CD4-positive, alpha-beta T cell treated with Interleukin-4 for 4 hours (primary cell): ENCODE results near the gene VOPP1.
"Not testable (repeated sequence)": the region's sequence is repeated elsewhere in the genome, so short reads cannot be mapped to it uniquely, and the experiment has no call there.

Source experiments
- DNase-seq: peaks from one replicate; pipeline ENCODE4 v3.0.0-alpha.2; 2020

The VOPP1 gene, protein sequence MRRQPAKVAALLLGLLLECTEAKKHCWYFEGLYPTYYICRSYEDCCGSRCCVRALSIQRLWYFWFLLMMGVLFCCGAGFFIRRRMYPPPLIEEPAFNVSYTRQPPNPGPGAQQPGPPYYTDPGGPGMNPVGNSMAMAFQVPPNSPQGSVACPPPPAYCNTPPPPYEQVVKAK

GRCh38 chr7:55572378-55573233, at the start of gene VOPP1:
Gene VOPP1, minus strand, starts transcription at chr7:55572502. Its CDS starts 178 bp downstream, at chr7:55572324.
- DNase-seq: peak; percentile 44

DNA sequence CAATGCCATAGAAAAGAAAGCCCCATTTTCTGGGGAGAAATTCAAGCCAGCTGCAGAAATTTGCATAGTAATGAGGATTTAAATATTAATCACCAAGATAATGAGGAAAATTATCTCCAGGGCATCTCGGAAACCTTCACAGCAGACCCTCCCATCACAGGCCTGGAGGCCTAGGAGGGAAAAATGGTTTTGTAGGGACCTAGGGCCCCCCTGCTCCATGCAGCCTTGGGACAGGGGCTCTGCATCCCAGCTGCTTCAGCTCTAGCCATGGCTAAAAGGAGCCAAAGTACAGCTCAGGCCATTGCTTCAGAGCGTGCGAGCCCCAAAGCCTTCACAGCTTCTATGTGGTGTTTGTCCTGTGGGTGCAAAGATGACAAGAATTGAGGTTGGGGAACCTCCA, 46.6 kb upstream of the VOPP1 start:
- no peak for DNase-seq

- DNase-seq: not testable (repeated sequence)
Observed at GRCh38 chr7:55614365-55615064, 42.2 kb upstream of the VOPP1 start.

DNA sequence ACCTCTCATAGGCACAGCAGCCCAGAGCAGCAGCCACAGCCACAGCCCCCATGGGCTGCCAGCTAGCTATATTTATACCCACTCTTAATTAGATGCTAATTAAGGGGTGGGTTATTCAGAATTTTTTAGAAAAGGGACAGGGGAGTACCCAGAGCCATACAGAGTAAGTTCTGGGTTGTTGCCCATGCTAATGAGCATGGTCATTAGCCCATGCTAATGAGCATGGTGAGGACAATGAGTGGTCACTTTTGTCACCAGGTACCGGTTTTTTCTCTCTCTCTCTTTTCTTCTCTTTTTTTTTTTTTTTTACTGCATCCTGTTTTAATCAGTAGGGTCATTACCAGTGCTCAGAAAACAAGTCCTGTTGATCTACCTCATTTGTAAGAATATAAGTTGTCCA, 37.4 kb upstream of the VOPP1 start:
- not testable (repeated sequence) for DNase-seq

GRCh38 chr7:55605661-55606060, 33.4 kb upstream of the VOPP1 start:
- not testable (repeated sequence) for DNase-seq

DNA sequence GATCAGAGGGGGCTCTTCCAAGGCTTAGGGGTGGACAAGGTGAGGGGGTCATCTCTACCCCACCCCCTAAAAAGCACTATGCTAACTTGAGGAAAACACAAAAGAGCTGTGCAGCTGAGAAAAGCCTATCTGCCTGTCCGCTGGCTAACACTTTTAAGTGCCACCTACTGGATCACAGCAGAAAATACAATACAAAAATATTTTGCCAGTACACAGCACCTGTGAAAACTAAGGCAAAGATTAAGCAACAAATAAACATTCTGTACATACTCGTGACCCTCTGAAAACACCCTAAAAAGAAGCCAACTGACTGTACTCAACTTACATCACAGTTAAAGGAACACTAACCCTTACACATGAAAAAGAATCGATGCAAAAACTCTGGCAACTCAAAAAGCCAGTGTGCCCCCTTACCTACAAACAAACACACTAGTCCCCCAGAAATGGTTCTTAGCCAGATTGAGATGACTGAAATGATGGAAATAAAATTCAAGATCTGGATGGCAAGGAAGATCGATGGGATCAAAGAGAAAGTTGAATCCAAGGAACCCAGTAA, 25.7 kb upstream of the VOPP1 start:
- peak; percentile 36 for DNase-seq

- not testable (repeated sequence) for DNase-seq
Observed at GRCh38 chr7:55597214-55597739, 25.0 kb upstream of the VOPP1 start.

DNA sequence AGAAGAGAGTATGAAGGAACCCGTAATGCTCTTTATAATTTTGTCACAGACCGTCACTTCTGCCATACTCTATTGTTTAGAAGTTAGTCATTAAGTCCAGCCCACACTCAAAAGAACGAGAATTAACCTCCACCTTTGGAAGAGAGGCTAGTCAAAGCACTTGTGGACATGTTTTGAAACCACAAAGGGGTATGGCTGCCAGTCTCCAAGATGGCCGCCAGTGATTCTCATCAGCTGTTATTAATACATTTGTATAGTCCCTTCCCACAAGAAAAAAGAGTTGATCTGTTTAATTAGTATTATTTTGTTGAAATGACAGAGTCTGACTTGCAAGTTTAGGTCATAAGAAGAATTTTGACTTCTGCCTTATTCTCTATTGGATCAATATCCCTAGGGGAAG, 23.2 kb upstream of the VOPP1 start:
- no peak for DNase-seq

- no peak for DNase-seq
Observed at GRCh38 chr7:55594870-55595269, 22.6 kb upstream of the VOPP1 start.

- DNase-seq: no peak
Observed at GRCh38 chr7:55594414-55594813, 22.1 kb upstream of the VOPP1 start.

- DNase-seq: peak; percentile 63
Observed at GRCh38 chr7:55593515-55594318, 21.4 kb upstream of the VOPP1 start.

GRCh38 chr7:55593172-55593514, 20.8 kb upstream of the VOPP1 start:
- DNase-seq: no peak

- DNase-seq: no peak
Observed at GRCh38 chr7:55592492-55592891, 20.2 kb upstream of the VOPP1 start.

DNA sequence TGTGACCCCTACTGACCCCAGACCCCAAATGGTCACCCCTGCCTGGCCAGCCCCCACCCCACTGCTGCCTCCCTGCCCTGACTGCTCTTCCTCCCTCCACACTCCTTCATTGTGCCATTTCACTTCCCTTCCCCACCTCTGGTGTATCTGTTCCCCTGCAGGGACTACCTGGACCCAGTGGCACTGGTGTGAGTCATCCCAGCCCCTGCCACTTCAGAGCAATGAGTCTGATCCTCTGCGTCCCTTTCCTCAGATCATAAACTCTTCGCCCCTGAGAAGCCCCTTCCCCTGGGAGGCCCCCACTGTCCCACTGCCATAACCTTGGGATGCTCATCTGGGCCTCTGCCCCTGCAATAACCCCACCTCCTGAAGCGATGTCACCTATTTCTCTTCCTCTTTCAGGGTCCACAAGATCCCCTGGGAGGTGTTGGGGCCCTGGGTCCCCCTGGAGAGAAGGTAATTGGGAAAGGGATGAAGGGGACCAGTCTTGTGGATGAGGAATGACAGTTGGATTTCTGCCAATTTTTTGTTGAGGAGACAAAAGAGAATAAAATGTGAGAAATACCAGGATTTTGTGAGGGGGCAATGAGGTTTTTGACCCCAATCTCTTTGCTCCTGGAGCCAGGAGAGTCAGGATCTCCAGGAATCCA, 19.1 kb upstream of the VOPP1 start:
- no peak for DNase-seq

DNA sequence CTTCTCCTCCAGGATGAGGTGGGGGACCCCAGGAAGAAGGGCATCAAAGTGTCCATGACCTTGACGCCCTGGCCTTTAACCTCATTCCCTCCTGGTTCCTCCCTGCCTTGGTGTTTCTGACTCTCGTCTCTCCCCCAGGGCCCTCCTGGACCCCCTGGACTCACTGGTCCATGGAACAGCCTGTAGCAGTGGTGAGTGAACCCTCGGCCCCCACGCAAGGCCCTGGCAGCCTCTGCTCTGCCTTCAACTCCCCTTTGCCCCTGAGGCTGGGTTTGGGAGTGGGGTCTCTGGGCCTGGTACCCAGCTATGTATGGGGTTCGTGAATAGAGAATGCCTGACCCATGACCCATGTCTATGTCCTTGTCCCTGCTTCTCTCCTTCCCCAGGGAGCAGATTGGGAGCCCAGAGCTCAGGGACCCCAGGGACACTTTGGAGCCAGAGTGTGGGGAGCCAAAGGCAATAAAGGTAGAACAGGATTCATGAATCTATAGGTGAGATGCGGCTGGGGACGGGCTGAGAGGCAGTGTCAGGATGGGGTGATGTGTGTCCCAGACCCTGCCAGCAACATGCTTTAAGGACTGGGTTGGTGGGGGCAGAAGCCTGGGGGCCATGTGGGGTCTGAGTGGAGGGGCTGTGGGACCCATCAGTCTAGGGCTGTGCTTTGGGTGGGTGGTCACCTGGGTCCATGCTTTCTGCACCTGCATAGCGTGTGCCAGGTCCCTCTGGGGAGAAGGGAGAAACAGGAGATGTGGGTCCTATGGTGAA, 18.4 kb upstream of the VOPP1 start:
- DNase-seq: no peak

- DNase-seq: no peak
Observed at GRCh38 chr7:55589905-55590304, 17.6 kb upstream of the VOPP1 start.

DNA sequence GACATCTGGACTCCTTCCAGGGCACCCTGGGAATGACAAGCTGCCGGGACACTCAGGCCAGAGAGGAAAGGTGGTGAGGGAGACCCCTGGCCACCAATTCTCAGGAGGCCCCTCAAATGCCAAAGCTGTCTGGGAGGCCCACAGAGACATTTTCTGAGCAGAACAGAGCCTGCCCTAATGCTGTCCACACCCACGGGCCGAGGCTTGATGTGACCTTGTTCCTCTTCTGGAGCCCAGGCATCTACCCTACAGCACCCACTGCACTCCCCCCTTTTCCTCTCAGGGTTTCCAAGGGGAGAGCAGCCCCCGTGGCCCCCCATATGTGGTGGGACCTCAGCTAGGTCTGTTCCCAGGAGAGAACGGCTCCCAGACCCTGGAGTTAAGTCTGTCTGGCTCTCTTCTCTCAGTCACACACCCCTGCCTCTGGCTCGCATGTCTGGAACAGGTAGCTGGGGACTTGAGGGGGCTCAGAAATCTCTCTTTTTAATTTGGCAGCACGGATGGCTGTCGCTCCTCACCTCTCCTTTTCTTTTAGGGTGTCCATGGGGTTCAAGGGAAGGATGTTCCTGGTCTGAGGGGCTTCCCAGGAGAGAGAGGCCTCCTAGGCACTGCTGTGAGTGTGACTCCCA, 16.8 kb upstream of the VOPP1 start:
- no peak for DNase-seq

DNA sequence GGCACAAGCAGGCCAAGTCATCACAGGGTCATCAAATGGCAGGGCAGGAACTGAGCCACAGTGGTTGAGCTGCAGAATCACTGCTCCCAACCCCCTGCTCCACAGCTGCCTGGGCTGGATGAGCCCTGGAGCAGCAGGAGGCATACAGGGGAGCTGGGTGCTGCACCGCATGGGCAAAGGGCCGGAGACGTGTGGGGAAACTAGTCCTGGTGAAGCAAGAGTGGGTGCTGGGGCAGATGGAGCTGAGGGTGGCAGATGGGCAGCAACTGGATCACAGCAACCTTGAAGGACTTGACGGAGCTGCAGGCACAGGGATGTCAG, 16.0 kb upstream of the VOPP1 start:
- no peak for DNase-seq

DNA sequence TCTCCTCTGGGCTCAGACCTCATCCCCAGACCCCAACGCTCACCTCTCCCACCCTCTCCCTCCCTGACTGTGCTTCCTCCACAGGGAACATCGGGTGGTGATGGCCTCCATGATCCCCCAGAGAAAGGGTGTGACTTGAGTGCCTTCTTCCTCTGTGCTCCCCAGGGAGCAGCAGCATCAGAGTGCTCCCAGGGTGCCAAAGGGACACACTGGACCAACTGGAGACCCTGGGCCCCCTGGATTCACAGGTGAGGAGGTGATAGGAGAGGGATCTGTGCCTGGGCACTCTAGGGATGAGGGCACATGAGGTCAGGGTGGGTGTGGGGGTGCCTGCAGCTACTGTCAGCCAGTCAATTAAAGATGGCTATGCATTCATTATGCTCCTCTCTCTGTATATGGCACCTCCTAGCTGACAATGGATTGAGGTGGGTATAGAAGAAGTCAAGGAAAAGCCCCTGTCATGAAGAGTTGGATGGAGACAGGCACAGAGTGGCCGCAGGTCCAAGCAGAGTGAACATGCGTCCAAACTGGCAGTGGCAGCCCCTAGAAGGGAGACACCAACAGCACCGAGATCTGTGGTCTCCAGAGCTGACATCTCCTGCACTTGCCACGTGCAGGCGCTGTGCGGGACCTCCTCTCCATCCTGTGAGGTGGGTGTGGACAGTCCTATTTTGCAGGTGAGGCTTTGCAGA, 15.5 kb upstream of the VOPP1 start:
- no peak for DNase-seq

DNA sequence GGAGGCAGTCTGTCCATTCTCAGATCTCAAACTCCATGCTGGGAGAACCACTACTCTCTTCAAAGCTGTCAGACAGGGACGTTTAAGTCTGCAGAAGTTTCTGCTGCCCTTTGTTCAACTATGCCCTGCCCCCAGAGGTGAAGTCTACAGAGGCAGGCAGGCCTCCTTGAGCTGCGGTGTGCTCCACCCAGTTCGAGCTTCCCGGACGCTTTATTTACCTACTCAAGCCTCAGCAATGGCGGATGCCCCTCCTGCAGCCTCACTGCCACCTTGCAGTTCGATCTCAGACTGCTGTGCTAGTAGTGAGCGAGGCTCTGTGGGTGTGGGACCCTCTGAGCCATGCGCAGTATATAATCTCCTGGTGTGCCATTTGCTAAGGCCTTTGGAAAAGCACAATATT, 10.4 kb upstream of the VOPP1 start:
- peak; percentile 21 for DNase-seq
